HepG2 (cell line): Measurements from ENCODE around the gene MEPCE. TPM values are rescaled to one million over a fixed set of nuclear protein-coding genes. Genes with fewer than 3 reads are reported as not detected.
A peak's percentile ranks its signal among the peaks of the same experiment; 100 is the strongest.

Experiments used
- ARID4A ChIP-seq: sonication (generic); formaldehyde crosslinking; IDR thresholded peaks from 2 replicates; pipeline ENCODE4 v1.5.0; 2020; ENCODE audit warnings: mild to moderate bottlenecking, missing genetic modification reagents, borderline replicate concordance
- HBP1 ChIP-seq: IDR thresholded peaks from 2 replicates; pipeline ENCODE4 v1.6.1; 2016; ENCODE audit warnings: low read depth, control low read depth
- JUND ChIP-seq: sonication (generic); formaldehyde crosslinking; IDR thresholded peaks from 2 replicates; pipeline ENCODE4 v1.8.0; 2022; ENCODE audit warnings: mild to moderate bottlenecking, missing genetic modification reagents
- NRL ChIP-seq: sonication (generic); formaldehyde crosslinking; IDR thresholded peaks from 2 replicates; pipeline ENCODE4 v1.5.0; 2020; ENCODE audit warnings: missing genetic modification reagents, mild to moderate bottlenecking, moderate library complexity, borderline replicate concordance
- RNF2 ChIP-seq: fragments of 450-650 bp; conservative IDR thresholded peaks from 2 replicates; pipeline ENCODE4 v1.6.1; 2016; ENCODE audit warnings: low read depth
- TAF15 ChIP-seq: fragments of 200-400 bp; formaldehyde crosslinking; IDR thresholded peaks from one replicate; pipeline ENCODE4 v1.6.1; 2018; ENCODE audit warnings: mild to moderate bottlenecking, low read depth, low read length; ENCODE audit not compliant: poor library complexity, severe bottlenecking
- TCF12 ChIP-seq, 2 experiments: fragments of 450-650 bp in 1 of 2; sonication (generic) in 1 of 2; formaldehyde crosslinking in 1 of 2; IDR thresholded peaks; 2 replicates each; pipeline versions ENCODE4 v1.6.1 to v1.8.0; 2017 to 2022; ENCODE audit warnings: antibody characterized with exemption in 1 of 2, mild to moderate bottlenecking in 1 of 2, missing genetic modification reagents in 1 of 2, moderate library complexity in 1 of 2
- TGIF2 ChIP-seq: IDR thresholded peaks from 2 replicates; pipeline ENCODE4 v1.6.1; 2016; ENCODE audit warnings: control low read depth, missing compliant biosample characterization
- THYN1 ChIP-seq: sonication (generic); formaldehyde crosslinking; IDR thresholded peaks from 2 replicates; pipeline ENCODE4 v1.8.1; 2023; ENCODE audit warnings: low read depth, mild to moderate bottlenecking, moderate library complexity, missing genetic modification reagents, borderline replicate concordance
- TRAFD1 ChIP-seq: sonication (generic); formaldehyde crosslinking; IDR thresholded peaks from 2 replicates; pipeline ENCODE4 v1.5.1; 2020; ENCODE audit warnings: missing genetic modification reagents, mild to moderate bottlenecking, borderline replicate concordance
- TSC22D2 ChIP-seq: sonication (generic); formaldehyde crosslinking; IDR thresholded peaks from 2 replicates; pipeline ENCODE4 v1.5.1; 2020; ENCODE audit warnings: missing genetic modification reagents, mild to moderate bottlenecking, borderline replicate concordance
- ZBTB7B ChIP-seq: sonication (generic); formaldehyde crosslinking; IDR thresholded peaks from 2 replicates; pipeline ENCODE4 v1.4.0; 2020; ENCODE audit warnings: missing genetic modification reagents
- ZC3H4 ChIP-seq: sonication (generic); formaldehyde crosslinking; IDR thresholded peaks from 2 replicates; pipeline ENCODE4 v1.4.0; 2020; ENCODE audit warnings: missing genetic modification reagents, borderline replicate concordance
- ZNF33A ChIP-seq: sonication (generic); formaldehyde crosslinking; IDR thresholded peaks from 2 replicates; pipeline ENCODE4 v1.5.1; 2020; ENCODE audit warnings: missing genetic modification reagents, mild to moderate bottlenecking, moderate library complexity, borderline replicate concordance
- ZNF710 ChIP-seq: sonication (generic); formaldehyde crosslinking; IDR thresholded peaks from 2 replicates; pipeline ENCODE4 v1.5.0; 2020; ENCODE audit warnings: mild to moderate bottlenecking, missing genetic modification reagents, borderline replicate concordance
- ZNF781 ChIP-seq: sonication (generic); formaldehyde crosslinking; IDR thresholded peaks from 2 replicates; pipeline ENCODE4 v1.5.1; 2020; ENCODE audit warnings: borderline replicate concordance, mild to moderate bottlenecking, missing genetic modification reagents; ENCODE audit errors: not compliant biosample characterization
- polyA plus RNA-seq, 8 experiments: library from polyadenylated mRNA; depleted of rRNA in 3 of 8; stranded (reverse) in 7 of 8; unstranded in 1 of 8; fragments of >200 nt; fragmentation: Illumina TruSeq in 4 of 8; extraction: Trizol in 4 of 8; gene quantifications; 2 replicates each; pipeline versions ENCODE4 v1.2.1 to v1.2.3, GENCODE V29; 2011 to 2016; ENCODE audit warnings: low read depth in 4 of 8, missing spikeins in 1 of 8, mixed read lengths in 1 of 8; ENCODE audit not compliant: insufficient read depth in 1 of 8
- total RNA-seq, 5 experiments: library from RNA; depleted of rRNA; stranded (reverse); fragments of >200 nt; fragmentation: Illumina TruSeq; extraction: Trizol; gene quantifications; 2 replicates each; pipeline ENCODE4 v1.2.3, GENCODE V29; 2016; ENCODE audit warnings: low read depth in 1 of 5

MEPCE gene
- total and polyA plus RNA-seq, 2 of the 13 experiments (the other 11 are each of a cell fraction or from before 2014, with no cell fraction given): 12.3 to 26.0 TPM

GRCh38 chr7:100444311-100445278 is 15.0 kb downstream of the MEPCE start (continued):
- TF ChIP-seq HBP1: peak; percentile 62; the same call in 1 of the 2 replicates
- TF ChIP-seq ZNF710 (CRISPR knock-in tag): peak; percentile 99
- TF ChIP-seq ZNF33A (CRISPR knock-in tag): no peak
- TF ChIP-seq TGIF2: peak; percentile 89
- TF ChIP-seq TSC22D2 (CRISPR knock-in tag): no peak
- peak; percentile 81 for TF ChIP-seq ARID4A (CRISPR knock-in tag)
- 0 out of 2 replicates have a peak, but pooled peaks have one; percentile 76 for TF ChIP-seq THYN1 (CRISPR knock-in tag)
- no peak for TF ChIP-seq TAF15
- TF ChIP-seq JUND (CRISPR knock-in tag): peak; percentile 97
- TF ChIP-seq ZC3H4 (CRISPR knock-in tag): peak; percentile 67; the same call in 1 of the 2 replicates
- no peak for TF ChIP-seq TCF12 (IDR thresholded peaks at IDR 0.05)
- peak; percentile 54; the same call in 1 of the 2 replicates for TF ChIP-seq TCF12 (CRISPR knock-in tag; IDR thresholded peaks at IDR 0.05)
- TF ChIP-seq ZNF781 (CRISPR knock-in tag): peak; percentile 76
- peak; percentile 31; the same call in 1 of the 2 replicates for TF ChIP-seq NRL
- TF ChIP-seq ZBTB7B (CRISPR knock-in tag): peak; percentile 62; the same call in 1 of the 2 replicates
- TF ChIP-seq TRAFD1 (CRISPR knock-in tag): 0 out of 2 replicates have a peak, but pooled peaks have one; percentile 73
- 0 out of 2 replicates have a peak, but pooled peaks have one; percentile 73 for TF ChIP-seq RNF2
